Bronchial epithelial cell (primary cell): Measurements from ENCODE around the gene CRYL1. TPM values are rescaled to one million over a fixed set of nuclear protein-coding genes. Genes with fewer than 3 reads are reported as not detected.

Source experiments
- DNase-seq: peaks from one replicate; pipeline ENCODE4 v3.0.0-alpha.2; 2010; ENCODE audit warnings: low read depth
- FAIRE-seq: peaks from 2 replicates; lab custom pipeline; 2011; peaks lifted over from hg19 to GRCh38; lab: Jason Lieb, UNC
- H3K27me3 ChIP-seq: 2 replicates; pipeline ENCODE4 v1.5.1; 2011; ENCODE audit warnings: low read length; ENCODE audit not compliant: control insufficient read depth, insufficient read depth
- H3K36me3 ChIP-seq: 2 replicates; pipeline ENCODE4 v1.5.1; 2011; ENCODE audit warnings: low read length; ENCODE audit not compliant: control insufficient read depth, insufficient read depth
- H3K4me3 ChIP-seq: 2 replicates; pipeline ENCODE4 v1.5.1; 2011; ENCODE audit warnings: mild to moderate bottlenecking, low read depth, low read length, control low read depth
- CTCF ChIP-seq: IDR thresholded peaks from 2 replicates; pipeline ENCODE4 v1.5.1; 2011; ENCODE audit warnings: mild to moderate bottlenecking, moderate library complexity, low read length, control low read depth, inconsistent platforms; ENCODE audit not compliant: insufficient read depth, severe bottlenecking
- total RNA-seq: library from RNA; depleted of rRNA; stranded (reverse); fragments of >200 nt; gene quantifications from 2 replicates; pipeline ENCODE4 v1.2.1, GENCODE V29; 2014

CRYL1 gene
- total RNA-seq, 1 donor from 2014 or later, result 17.9 TPM

- Histone ChIP-seq H3K4me3 (no peak overlapping the region), H3K36me3 (no peaks in the 10 kb centered on the region), H3K27me3 (no peaks in the 10 kb centered on the region)
- no peak for DNase-seq
- no peak for TF ChIP-seq CTCF
- no peak for FAIRE-seq
These were observed 133.8 kb downstream of the CRYL1 start for GRCh38 chr13:20391597-20392452.

GRCh38 chr13:20390526-20391175 lies 135.0 kb downstream of the CRYL1 start:
- H3K4me3 ChIP-seq, result no peak overlapping the region
- no peaks in the 10 kb centered on the region for H3K36me3 ChIP-seq
- DNase-seq, result no peak
- H3K27me3 ChIP-seq, result no peaks in the 10 kb centered on the region
- FAIRE-seq, result no peak
- no peak for TF ChIP-seq CTCF

- Histone ChIP-seq H3K4me3 (no peak overlapping the region), H3K27me3 (no peaks in the 10 kb centered on the region), H3K36me3 (no peaks in the 10 kb centered on the region)
- no peak for DNase-seq
- no peak for FAIRE-seq
- no peak for TF ChIP-seq CTCF
These were observed 135.7 kb downstream of the CRYL1 start for GRCh38 chr13:20389696-20390525.

- Histone ChIP-seq H3K27me3 (no peaks in the 10 kb centered on the region), H3K4me3 (no peak overlapping the region), H3K36me3 (no peaks in the 10 kb centered on the region)
- no peak for TF ChIP-seq CTCF
- no peak for FAIRE-seq
- no peak for DNase-seq
These were observed 137.5 kb downstream of the CRYL1 start for GRCh38 chr13:20388184-20388583.

- H3K27me3 ChIP-seq, result no peaks in the 10 kb centered on the region
- DNase-seq (peak; percentile 99), FAIRE-seq (peak; percentile 36)
- TF ChIP-seq CTCF, result no peak
- no peaks in the 10 kb centered on the region for H3K36me3 ChIP-seq
- H3K4me3 ChIP-seq, result no peak overlapping the region
These were observed 138.2 kb downstream of the CRYL1 start for GRCh38 chr13:20387441-20387971.
